Uterus (tissue), 4 donors: ENCODE measurements around the gene SAMD4A. TPM values are rescaled to one million over a fixed set of nuclear protein-coding genes. Genes with fewer than 3 reads are reported as not detected.

Experiments used
- DNase-seq, 2 donors: peaks; one replicate each; pipeline ENCODE4 v3.0.0-alpha.2; 2019 to 2020
- H3K27ac ChIP-seq, 2 donors: fragments of 200-600 bp; sonication (generic); 1 replicate in 1 of 2; 2 replicates in 1 of 2; pipeline ENCODE4 v1.5.1; 2016 to 2018
- H3K27me3 ChIP-seq, 2 donors: fragments of 200-600 bp; sonication (generic); one replicate each; pipeline ENCODE4 v1.5.1; 2018 to 2019; ENCODE audit warnings: control low read depth in 1 of 2
- H3K36me3 ChIP-seq, 2 donors: fragments of 200-600 bp; sonication (generic); one replicate each; pipeline ENCODE4 v1.5.1; 2019; ENCODE audit warnings: control low read depth in 1 of 2
- H3K4me1 ChIP-seq, 2 donors: fragments of 200-600 bp; sonication (generic); one replicate each; pipeline ENCODE4 v1.5.1; 2018 to 2019; ENCODE audit warnings: control low read depth in 1 of 2
- H3K4me3 ChIP-seq, 2 donors: fragments of 200-600 bp; sonication (generic); 1 replicate in 1 of 2; 2 replicates in 1 of 2; pipeline ENCODE4 v1.5.1; 2018 to 2019; ENCODE audit warnings: mild to moderate bottlenecking in 1 of 2
- H3K9me3 ChIP-seq, 2 donors: fragments of 200-600 bp; sonication (generic); one replicate each; pipeline ENCODE4 v1.5.1; 2019; ENCODE audit warnings: control low read depth in 1 of 2
- CTCF ChIP-seq, 4 experiments: fragments of 200-600 bp in 2 of 4; fragments of 450-650 bp in 2 of 4; sonication (generic) in 2 of 4; IDR thresholded peaks; one replicate each; pipeline ENCODE4 v1.5.1; 2016 to 2019; ENCODE audit warnings: antibody characterized with exemption in 4 of 4, mild to moderate bottlenecking in 2 of 4, moderate library complexity in 1 of 4
- POLR2A ChIP-seq, 2 donors: fragments of 450-650 bp; IDR thresholded peaks; one replicate each; pipeline ENCODE4 v1.6.1; 2016; ENCODE audit warnings: antibody characterized with exemption in 2 of 2, mild to moderate bottlenecking in 1 of 2, moderate library complexity in 1 of 2
- intact Hi-C: fragments of 100-400 bp; cut with DNase I; formaldehyde crosslinking; loops from one replicate; pipeline ENCODE4 v1.15.1; 2023; ENCODE audit warnings: low total_unique reads
- total RNA-seq, 4 donors: library from RNA; depleted of rRNA in 3 of 4; stranded (reverse); fragments of >200 nt in 3 of 4; gene quantifications; one replicate each; pipeline versions ENCODE4 v1.1.0 to v1.2.4, GENCODE V29; 2014 to 2023
- donor health status: DM: yes; HTN: yes; CAD: no.

The SAMD4A gene
- total RNA-seq, 4 donors from 2014 or later: 46.9 to 67.8 (median 55.0) TPM

- no peaks in the 10 kb centered on the region for H3K27me3 ChIP-seq
- intact Hi-C loops: no loop called here
- DNase-seq: no peak
- H3K27ac ChIP-seq: no peak overlapping the region
- no peak overlapping the region for H3K4me3 ChIP-seq
- no peaks in the 10 kb centered on the region for H3K9me3 ChIP-seq
- no peaks in the 10 kb centered on the region for H3K36me3 ChIP-seq
- peaks cover 5 to 6% of the 10 kb centered on the region in 2 donors for H3K4me1 ChIP-seq
- no peak for TF ChIP-seq POLR2A (IDR thresholded peaks at IDR 0.05)
- TF ChIP-seq CTCF (IDR thresholded peaks at IDR 0.05): no peak
Observed at GRCh38 chr14:54777395-54777794, 210.5 kb downstream of the SAMD4A start.

GRCh38 chr14:54778618-54779345, 211.9 kb downstream of the SAMD4A start:
- Histone ChIP-seq H3K27ac (no peak overlapping the region), H3K9me3 (no peaks in the 10 kb centered on the region), H3K27me3 (no peaks in the 10 kb centered on the region), H3K36me3 (no peaks in the 10 kb centered on the region), H3K4me1 (peaks cover 0 to under 1% of the 10 kb centered on the region in 2 donors), H3K4me3 (no peak overlapping the region)
- no peak for TF ChIP-seq POLR2A (IDR thresholded peaks at IDR 0.05)
- no peak for TF ChIP-seq CTCF (IDR thresholded peaks at IDR 0.05)
- DNase-seq: no peak
- intact Hi-C loops: no loop called here

- DNase-seq: no peak
- H3K4me3 ChIP-seq: no peak overlapping the region
- no peaks in the 10 kb centered on the region for H3K27me3 ChIP-seq
- H3K9me3 ChIP-seq: no peaks in the 10 kb centered on the region
- no peak overlapping the region for H3K27ac ChIP-seq
- H3K36me3 ChIP-seq: no peaks in the 10 kb centered on the region
- no peaks in the 10 kb centered on the region for H3K4me1 ChIP-seq
- TF ChIP-seq POLR2A (IDR thresholded peaks at IDR 0.05) (no peak), CTCF (IDR thresholded peaks at IDR 0.05) (no peak)
- intact Hi-C loops: no loop called here
Observed at GRCh38 chr14:54781080-54781479, 214.2 kb downstream of the SAMD4A start.

- no peak overlapping the region for H3K4me3 ChIP-seq
- no peaks in the 10 kb centered on the region for H3K9me3 ChIP-seq
- H3K36me3 ChIP-seq: no peaks in the 10 kb centered on the region
- no peak overlapping the region for H3K27ac ChIP-seq
- intact Hi-C loops: no loop called here
- DNase-seq: no peak
- H3K4me1 ChIP-seq: no peaks in the 10 kb centered on the region
- no peak for TF ChIP-seq CTCF (IDR thresholded peaks at IDR 0.05)
- TF ChIP-seq POLR2A (IDR thresholded peaks at IDR 0.05): no peak
- H3K27me3 ChIP-seq: no peaks in the 10 kb centered on the region
Observed at GRCh38 chr14:54781961-54782750, 215.2 kb downstream of the SAMD4A start.
